GM10266 (cell line): ENCODE results near the gene ADCYAP1R1.

Experiments
- DNase-seq: peaks from one replicate; pipeline ENCODE4 v3.0.0; 2012; ENCODE audit errors: extremely low spot score
- CTCF ChIP-seq: IDR thresholded peaks from 2 replicates; pipeline ENCODE4 v1.5.1; 2012; ENCODE audit warnings: mild to moderate bottlenecking, low read depth; ENCODE audit not compliant: control insufficient read depth, insufficient read depth; ENCODE audit errors: missing control alignments

ADCYAP1R1 gene

GRCh38 chr7:31101544-31101943 is 49.4 kb downstream of the ADCYAP1R1 start:
- DNase-seq, result no peak

GRCh38 chr7:31102151-31102972 is 50.3 kb downstream of the ADCYAP1R1 start:
- DNase-seq, result no peak
- no peak for TF ChIP-seq CTCF

More at GRCh38 chr7:31101544-31101943, 49.4 kb downstream of the ADCYAP1R1 start:
- no peak for TF ChIP-seq CTCF

- no peak for TF ChIP-seq CTCF
- no peak for DNase-seq
Measured at GRCh38 chr7:31102973-31103850, 51.1 kb downstream of the ADCYAP1R1 start.

GRCh38 chr7:31104361-31105255 is 52.5 kb downstream of the ADCYAP1R1 start:
- DNase-seq, result no peak
- TF ChIP-seq CTCF, result no peak

GRCh38 chr7:31105256-31105950 is 53.3 kb downstream of the ADCYAP1R1 start:
- no peak for TF ChIP-seq CTCF
- no peak for DNase-seq

- no peak for DNase-seq
- no peak for TF ChIP-seq CTCF
Measured at GRCh38 chr7:31106303-31107105, 54.4 kb downstream of the ADCYAP1R1 start.
